Measurements from ENCODE around the gene MOG.

Gene MOG

DNA sequence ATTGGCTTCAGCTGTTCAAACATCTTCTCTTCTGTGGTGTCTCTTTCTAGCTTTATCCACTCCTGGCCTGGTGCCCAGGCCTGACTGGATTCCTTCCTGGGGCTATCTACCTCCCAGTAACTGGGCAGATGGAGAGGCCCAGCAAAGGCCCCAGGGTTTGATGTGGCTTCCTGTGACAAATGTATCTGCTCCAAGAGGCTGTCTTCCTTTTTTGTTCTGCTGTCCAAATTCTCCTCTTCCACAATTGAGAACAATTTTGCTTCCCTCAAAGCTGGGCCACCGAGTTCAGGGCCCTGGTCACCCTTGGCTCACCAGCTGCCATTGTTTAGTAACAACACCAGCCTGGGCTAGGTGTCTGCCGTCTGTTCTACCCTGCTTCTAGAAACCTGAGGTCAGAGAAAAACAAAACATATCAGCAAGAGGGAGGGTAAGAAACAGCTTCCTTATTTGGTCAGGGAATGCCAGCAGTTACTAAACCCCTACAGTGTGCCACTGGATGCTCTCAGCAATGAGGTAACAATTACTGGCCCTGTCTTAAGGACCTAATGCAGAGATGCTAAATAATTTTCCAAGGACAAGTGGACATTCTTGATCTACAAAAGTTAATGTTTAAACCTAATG lies 20.2 kb downstream of the MOG start:
- peak; percentile 19 for DNase-seq

DNA sequence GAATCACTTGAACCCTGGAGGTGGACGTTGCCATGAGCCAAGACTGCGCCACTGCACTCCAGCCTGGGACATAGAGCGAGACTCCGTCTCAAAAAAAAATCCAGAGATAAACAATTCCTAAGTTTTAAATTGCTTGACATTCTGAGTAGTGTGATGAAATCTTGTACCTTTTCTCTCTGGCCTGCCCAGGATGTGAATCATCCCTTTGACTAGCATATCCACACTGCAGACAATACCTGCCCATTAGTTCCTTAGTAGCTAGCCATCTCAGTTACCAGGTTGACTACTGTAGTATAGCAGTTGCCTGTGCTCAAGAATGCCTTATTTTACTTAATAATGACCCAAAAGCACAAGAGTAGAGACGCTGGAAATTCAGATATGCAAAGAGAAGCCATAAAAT lies 21.2 kb downstream of the MOG start:
- DNase-seq: no peak

GRCh38 chr6:29679962-29680361 lies 23.1 kb downstream of the MOG start:
- DNase-seq: no peak

- DNase-seq: no peak
Measured at GRCh38 chr6:29680416-29680815, 23.5 kb downstream of the MOG start.

- DNase-seq: no peak
Measured at GRCh38 chr6:29680904-29681303, 24.0 kb downstream of the MOG start, which contains the start of gene ZFP57. ZFP57 (minus strand) TSS chr6:29681152; CDS start chr6:29677003, 4,149 bp downstream.

DNA sequence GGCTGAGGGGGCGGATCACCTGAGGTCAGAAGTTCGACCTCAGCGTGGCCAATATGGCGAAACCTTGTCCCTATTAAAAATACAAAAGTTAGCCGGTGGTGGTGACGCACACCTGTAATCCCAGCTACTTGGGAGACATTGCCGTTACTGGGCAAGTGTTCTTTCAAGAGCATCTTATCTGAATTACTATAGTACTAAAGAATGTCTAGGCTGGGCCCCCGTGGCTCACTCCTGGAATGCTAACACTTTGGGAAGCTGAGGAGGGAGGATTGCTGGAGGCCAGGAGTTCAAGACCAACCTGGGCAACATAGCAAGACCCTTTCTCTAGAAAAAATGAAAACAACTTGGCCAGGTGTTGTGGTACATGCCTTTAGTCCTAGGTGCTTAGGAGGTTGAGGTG lies 24.9 kb downstream of the MOG start:
- no peak for DNase-seq

DNA sequence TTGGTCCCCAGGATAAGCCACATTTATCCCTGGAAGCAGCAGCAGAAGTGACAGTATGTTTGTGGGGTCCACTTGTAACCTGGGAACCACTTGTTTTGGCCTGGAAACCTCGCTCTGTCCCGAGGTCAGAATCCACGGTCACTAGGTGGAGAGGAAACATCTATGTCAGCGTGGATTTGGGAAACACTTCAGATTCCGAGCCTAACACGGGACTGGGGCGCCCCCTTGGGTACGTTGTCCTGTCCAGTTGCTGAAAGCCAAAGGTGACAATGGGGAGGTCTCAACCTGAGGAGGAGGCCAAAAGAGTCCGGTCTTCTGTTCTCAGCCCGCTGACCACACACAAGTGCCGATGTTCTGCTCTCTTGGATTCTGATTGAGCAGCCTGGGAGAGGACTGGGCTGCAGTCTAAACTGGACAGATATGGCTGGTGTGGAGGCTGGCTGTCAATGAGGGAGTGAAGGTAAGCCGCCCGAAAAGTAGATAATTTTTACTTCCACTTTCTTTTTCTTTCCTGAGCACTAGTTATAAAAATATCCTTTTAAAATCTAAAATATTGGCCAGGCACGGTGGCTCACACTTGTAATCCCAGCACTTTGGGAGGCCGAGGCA lies 28.9 kb downstream of the MOG start:
- no peak for DNase-seq

DNA sequence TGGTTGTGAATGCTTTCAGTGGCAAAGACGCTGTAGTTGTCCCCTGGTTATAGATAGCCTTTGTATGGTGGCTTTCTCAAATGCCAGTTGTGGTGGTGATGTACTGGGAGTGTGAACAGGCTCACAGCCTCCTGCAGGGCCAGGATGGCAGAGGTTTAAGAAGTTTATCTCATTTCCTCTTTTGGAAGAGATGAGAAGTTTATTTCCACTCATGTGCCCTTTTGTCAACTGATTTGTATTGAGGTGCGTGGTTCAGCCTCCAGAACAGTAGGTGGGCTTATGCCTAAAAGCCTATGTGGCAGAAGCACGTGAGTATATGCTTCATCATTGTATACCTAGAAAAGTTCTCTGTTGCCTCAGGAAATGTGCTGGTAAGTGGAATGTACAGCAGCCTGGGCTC lies 37.7 kb downstream of the MOG start:
- no peak for DNase-seq

GRCh38 chr6:29696147-29697125 lies 39.5 kb downstream of the MOG start:
- DNase-seq: no peak

DNA sequence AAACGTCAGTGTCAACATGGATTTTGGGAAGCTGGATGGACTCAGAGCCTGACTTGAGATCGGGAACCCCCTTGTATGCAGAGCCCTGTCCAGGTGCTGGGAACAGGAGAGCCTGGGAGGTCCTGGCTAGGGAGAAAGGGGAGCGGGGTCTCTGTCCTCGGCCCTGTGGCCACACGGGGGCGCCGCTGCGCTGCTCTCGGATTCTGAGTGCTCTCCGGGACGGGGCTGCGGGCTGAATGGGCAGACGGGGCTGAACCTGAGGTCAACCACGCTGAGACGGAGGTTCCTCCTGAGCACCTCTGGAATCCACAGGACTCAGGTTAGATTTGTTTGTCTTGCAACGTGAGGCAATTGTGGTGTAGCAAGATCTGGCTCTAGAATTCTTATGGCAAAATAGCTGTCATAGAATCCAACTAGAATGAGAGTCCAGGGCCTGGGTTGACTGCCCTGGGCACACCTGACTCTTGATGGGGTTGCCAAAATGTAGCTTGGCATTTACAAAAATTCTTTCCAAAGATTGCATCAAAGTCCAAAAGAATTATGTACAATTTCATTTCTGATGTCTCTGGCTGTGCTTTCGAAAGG lies 45.7 kb downstream of the MOG start:
- peak; percentile 6 for DNase-seq

DNA sequence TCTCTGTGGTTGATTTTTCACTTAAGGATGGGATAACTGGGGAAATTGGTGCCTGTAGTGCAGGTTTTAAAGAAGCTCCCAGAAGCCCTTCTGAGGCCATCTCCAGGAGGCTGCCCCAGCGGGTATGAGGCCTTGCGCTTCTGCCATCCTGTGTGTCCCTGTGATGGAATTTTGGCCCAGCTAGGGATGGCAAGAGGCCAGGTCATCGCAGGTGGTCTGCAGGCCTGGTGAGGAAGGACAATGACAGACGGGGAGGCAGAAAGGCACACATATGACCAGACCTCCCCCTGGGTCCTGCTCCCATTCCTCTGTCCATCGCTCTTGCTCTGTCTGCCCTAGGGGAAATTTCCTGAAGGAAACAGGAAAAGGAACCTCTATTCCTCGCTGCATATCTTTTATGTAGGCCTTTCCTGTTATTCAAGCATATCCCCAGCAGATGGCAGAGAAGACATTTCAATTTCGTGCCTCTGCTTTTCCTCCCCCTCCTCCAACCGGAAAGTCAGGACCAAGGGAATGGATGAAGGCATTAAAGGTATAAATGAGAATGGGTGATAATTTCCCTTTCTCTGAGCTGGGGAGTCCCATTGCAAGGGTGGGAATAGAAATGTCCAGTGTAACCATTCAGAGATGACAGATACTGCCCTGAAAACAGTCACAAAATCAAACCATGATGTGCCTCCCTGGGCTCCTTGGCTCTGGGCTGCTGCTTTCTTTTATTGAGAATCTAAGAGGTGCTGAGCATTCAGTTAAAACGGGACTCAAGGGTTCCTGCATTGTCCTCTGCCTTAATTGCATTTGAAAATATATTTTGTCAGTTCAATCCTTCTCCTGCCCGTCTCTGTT lies 48.7 kb downstream of the MOG start:
- peak; percentile 51 for DNase-seq

GRCh38 chr6:29708432-29709179 lies 51.7 kb downstream of the MOG start:
- no peak for DNase-seq

DNA sequence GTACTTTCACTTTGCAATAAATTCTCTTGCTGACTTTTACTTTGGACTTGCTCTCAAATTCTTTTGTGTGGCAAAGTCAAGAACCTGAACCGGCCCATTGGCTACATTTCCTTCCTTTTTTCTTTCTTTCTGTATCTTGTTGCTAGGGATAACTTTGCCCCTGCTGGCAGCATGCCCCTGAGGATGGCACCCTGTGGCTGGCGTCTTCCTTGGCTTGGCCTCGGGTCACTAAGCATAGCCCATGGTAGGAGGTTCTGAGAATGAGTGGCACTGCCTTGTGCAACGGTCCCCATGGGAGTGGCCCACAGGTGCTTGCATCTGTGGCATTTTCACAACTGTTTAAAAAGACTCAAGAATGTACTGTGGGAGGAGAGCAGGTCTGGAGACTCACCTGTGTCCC lies 52.3 kb downstream of the MOG start:
- DNase-seq: no peak

- DNase-seq: no peak
Measured at GRCh38 chr6:29710281-29710941, 53.5 kb downstream of the MOG start.

DNA sequence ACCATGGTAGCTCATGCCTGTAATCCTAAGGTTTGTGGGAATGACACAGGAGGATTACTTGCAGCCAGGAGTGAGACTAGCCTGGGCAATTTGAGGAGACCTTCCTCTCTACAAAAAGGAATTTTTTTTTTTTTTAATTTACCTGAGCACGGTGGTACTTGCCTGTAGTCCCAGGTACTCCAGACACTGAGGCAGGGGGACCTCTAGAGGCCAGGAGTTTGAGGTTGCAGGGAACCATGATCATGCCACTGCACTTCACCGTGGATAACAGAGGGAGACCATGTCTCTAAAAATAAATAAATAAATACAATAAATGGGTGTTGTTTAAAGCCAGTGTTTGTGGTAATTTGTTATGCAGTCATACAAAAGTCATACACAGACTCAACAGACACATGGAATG lies 64.0 kb downstream of the MOG start:
- no peak for DNase-seq
